ENCODE results near the gene TRIM39. TPM values are rescaled to one million over a fixed set of nuclear protein-coding genes. Genes with fewer than 3 reads are reported as not detected.
A peak's percentile ranks its signal among the peaks of the same experiment; 100 is the strongest.

Gene TRIM39
- total and polyA plus RNA-seq, 2 of the 4 experiments (the other 2 are of a cell fraction), result 7.5 to 10.0 TPM

GRCh38 chr6:30357678-30358540, 31.2 kb downstream of the TRIM39 start:
- Histone ChIP-seq H2AFZ (replicated peaks; ENCODE audit: low read length, poor library complexity) (peak overlapping the region; percentile 92), H3K79me1 (ENCODE audit: low read depth in 1 of 2, low read length in 2 of 2) (no peaks in the 10 kb centered on the region), H3K9me3 (ENCODE audit: control insufficient read depth, insufficient read depth, low read length) (peaks cover 3% of the 10 kb centered on the region; the same call in 1 of the 2 replicates), H3K27ac (ENCODE audit: insufficient read depth, low read length) (no peak overlapping the region), H4K5ac (ENCODE audit: low read depth, low read length) (no peak overlapping the region), H2BK5ac (ENCODE audit: low read depth, low read length, poor library complexity, severe bottlenecking) (no peak overlapping the region), H3K4ac (ENCODE audit: low read depth, low read length) (no peak overlapping the region), H4K20me1 (ENCODE audit: insufficient read depth, low read length) (no peaks in the 10 kb centered on the region), H2AK9ac (replicated peaks; ENCODE audit: low read depth, low read length, poor library complexity) (no peak overlapping the region), H4K91ac (ENCODE audit: insufficient read depth, low read depth, low read length) (no peak overlapping the region), H4K8ac (ENCODE audit: low read depth in 2 of 2, low read length in 2 of 2) (no peak overlapping the region), H2BK15ac (ENCODE audit: low read depth, low read length) (no peak overlapping the region), H3K14ac (replicated peaks; ENCODE audit: low read depth, low read length) (no peak overlapping the region), H3K4me2 (ENCODE audit: low read depth, low read length) (peak overlapping the region; percentile 58), H3K27me3 (ENCODE audit: control insufficient read depth, insufficient read depth, low read length) (peaks cover 53% of the 10 kb centered on the region), H2BK120ac (ENCODE audit: low read depth, low read length) (no peak overlapping the region), H3K9ac (ENCODE audit: low read depth, low read length) (no peak overlapping the region), H3K4me1 (ENCODE audit: control insufficient read depth, insufficient read depth, low read length) (no peaks in the 10 kb centered on the region), H2AK5ac (ENCODE audit: low read depth, low read length) (no peak overlapping the region), H3K23ac (ENCODE audit: low read depth, low read length) (no peak overlapping the region), H3K56ac (ENCODE audit: extremely low read depth, insufficient read depth, low read length) (no peak overlapping the region), H2BK20ac (ENCODE audit: low read depth, low read length) (no peak overlapping the region), H3K4me3 (ENCODE audit: insufficient read depth, low read depth, low read length) (peak overlapping the region; percentile 38), H3K36me3 (ENCODE audit: control insufficient read depth, insufficient read depth, low read length) (no peaks in the 10 kb centered on the region), H3K18ac (ENCODE audit: low read depth, low read length) (no peak overlapping the region), H3K9me1 (ENCODE audit: insufficient read depth, low read length) (no peaks in the 10 kb centered on the region)
- BruUV-seq (replicated peaks), result no TSS peak
- in situ Hi-C loops (cut with MboI; ENCODE audit: low sequenced_read_pairs), result no loop called here
- ChIA-PET POLR2A (ENCODE audit: unreplicated experiment) (no interaction called here), CTCF (interaction anchor here (0.6 to 1.6 kb wide), 3 partner anchors 37 to 145 kb away, joined by 3 to 5 read pairs (median 4); partner anchors contain the start of gene TRIM26)
- TF ChIP-seq, protein P1, sequence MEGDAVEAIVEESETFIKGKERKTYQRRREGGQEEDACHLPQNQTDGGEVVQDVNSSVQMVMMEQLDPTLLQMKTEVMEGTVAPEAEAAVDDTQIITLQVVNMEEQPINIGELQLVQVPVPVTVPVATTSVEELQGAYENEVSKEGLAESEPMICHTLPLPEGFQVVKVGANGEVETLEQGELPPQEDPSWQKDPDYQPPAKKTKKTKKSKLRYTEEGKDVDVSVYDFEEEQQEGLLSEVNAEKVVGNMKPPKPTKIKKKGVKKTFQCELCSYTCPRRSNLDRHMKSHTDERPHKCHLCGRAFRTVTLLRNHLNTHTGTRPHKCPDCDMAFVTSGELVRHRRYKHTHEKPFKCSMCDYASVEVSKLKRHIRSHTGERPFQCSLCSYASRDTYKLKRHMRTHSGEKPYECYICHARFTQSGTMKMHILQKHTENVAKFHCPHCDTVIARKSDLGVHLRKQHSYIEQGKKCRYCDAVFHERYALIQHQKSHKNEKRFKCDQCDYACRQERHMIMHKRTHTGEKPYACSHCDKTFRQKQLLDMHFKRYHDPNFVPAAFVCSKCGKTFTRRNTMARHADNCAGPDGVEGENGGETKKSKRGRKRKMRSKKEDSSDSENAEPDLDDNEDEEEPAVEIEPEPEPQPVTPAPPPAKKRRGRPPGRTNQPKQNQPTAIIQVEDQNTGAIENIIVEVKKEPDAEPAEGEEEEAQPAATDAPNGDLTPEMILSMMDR (conservative IDR thresholded peaks at IDR 0.05; ENCODE audit: low read depth, low read length), result peak; percentile 79
- TF ChIP-seq SMC3 (IDR thresholded peaks at IDR 0.05; ENCODE audit: low read depth, low read length), result peak; percentile 40
- no peak for TF ChIP-seq RCOR1 (IDR thresholded peaks at IDR 0.05; ENCODE audit: insufficient replicate concordance, low read length)
- TF ChIP-seq MAZ (IDR thresholded peaks at IDR 0.05; ENCODE audit: borderline replicate concordance, low read depth, low read length), result no peak
- TF ChIP-seq USF2 (IDR thresholded peaks at IDR 0.05; ENCODE audit: low read depth, low read length), result no peak
- TF ChIP-seq NFE2L2 (IDR thresholded peaks at IDR 0.05; ENCODE audit: low read depth, low read length), result no peak
- no peak for TF ChIP-seq CHD1 (IDR thresholded peaks at IDR 0.05; ENCODE audit: low read depth, low read length)
- TF ChIP-seq, protein P2, sequence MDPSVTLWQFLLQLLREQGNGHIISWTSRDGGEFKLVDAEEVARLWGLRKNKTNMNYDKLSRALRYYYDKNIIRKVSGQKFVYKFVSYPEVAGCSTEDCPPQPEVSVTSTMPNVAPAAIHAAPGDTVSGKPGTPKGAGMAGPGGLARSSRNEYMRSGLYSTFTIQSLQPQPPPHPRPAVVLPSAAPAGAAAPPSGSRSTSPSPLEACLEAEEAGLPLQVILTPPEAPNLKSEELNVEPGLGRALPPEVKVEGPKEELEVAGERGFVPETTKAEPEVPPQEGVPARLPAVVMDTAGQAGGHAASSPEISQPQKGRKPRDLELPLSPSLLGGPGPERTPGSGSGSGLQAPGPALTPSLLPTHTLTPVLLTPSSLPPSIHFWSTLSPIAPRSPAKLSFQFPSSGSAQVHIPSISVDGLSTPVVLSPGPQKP (IDR thresholded peaks at IDR 0.05; ENCODE audit: borderline replicate concordance, low read depth, low read length), result no peak
- peak; percentile 63 for TF ChIP-seq RAD21 (IDR thresholded peaks at IDR 0.05; ENCODE audit: low read length)
- DNase-seq (peak; percentile 74), ATAC-seq (ENCODE audit: low read depth) (peak; percentile 96)
- intact Hi-C loops (cut with micrococcal nuclease), result loop anchor here (1.0 to 2.0 kb wide), 2 partner anchors 39 to 95 kb away; no protein-coding TSS in a partner anchor
- dilution Hi-C loops (cut with HindIII; ENCODE audit: low sequenced_read_pairs, unreplicated experiment), result no loop called here
- WGBS, 2 experiments (ENCODE audit: extremely low coverage in 2 of 2, insufficient read length in 1 of 2), result 2% methylated on average over 18 of the region's 40 CpGs; no CpG with 5 or more reads in 1 of the 2 experiments

Measured in IMR-90 (cell line).